DMS153 (cell line): ENCODE measurements around the gene SKA3.

ENCODE experiments used
- DNase-seq: peaks from one replicate; lab custom pipeline; 2025; lab: John Stamatoyannopoulos, UW

The SKA3 gene

DNA sequence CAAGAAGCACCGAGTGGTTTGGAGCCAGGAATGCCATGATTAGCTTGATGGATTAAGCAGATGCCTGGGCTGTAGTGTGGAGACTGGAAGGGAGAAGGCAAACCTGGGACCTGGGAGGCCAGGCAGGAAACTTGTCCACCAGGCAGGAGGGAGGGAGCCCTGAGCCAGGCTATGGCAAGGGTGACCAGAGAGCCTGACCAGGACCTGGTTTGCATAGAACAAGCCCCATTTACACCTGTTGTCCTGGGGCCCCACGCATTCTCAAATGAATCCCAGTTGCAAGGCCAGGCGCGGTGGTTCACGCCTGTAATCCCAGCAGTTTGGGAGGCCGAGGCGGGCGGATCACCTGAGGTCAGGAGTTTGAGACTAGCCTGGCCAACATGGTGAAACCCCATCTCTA, 64.8 kb downstream of the SKA3 start:
- no peak for DNase-seq

DNA sequence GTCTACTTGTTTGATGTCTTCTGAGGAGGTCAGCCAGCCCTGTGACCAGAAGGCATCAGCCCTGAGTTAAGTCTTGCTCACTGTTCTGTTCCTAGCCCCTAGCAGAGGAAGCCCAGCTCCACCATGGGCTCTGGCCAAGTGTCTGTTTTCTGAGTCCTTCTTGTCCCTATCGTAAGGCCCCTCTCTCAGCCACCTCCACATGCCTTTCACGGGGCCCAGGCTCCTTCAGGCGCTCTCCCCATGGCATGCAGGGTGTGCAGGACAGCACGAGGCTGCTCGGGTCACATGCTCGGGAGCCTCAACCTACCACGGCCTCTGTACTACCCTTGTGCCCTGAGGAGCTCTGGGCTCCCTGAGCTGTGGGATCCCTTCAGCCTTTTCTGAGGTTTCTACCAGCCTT, 67.2 kb downstream of the SKA3 start:
- DNase-seq = no peak

DNA sequence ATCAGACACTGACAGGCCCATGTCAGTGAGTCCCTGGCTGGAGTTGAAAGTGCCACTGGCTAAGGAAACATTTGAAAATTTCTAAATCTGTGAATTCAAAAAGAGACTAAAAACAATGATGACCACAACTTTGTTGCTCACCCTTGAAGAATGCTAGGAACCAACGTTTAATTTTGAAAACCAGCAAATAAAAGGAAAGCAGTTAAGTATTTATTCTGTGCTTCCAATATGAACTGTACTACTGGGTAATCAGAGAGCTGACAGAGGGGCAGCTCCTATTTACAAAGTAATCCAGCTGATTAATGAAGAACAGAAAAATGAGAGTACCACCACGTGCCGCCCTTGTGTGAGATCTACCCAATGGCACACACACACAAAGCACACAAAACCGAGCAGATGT, 70.3 kb downstream of the SKA3 start:
- DNase-seq = no peak

DNA sequence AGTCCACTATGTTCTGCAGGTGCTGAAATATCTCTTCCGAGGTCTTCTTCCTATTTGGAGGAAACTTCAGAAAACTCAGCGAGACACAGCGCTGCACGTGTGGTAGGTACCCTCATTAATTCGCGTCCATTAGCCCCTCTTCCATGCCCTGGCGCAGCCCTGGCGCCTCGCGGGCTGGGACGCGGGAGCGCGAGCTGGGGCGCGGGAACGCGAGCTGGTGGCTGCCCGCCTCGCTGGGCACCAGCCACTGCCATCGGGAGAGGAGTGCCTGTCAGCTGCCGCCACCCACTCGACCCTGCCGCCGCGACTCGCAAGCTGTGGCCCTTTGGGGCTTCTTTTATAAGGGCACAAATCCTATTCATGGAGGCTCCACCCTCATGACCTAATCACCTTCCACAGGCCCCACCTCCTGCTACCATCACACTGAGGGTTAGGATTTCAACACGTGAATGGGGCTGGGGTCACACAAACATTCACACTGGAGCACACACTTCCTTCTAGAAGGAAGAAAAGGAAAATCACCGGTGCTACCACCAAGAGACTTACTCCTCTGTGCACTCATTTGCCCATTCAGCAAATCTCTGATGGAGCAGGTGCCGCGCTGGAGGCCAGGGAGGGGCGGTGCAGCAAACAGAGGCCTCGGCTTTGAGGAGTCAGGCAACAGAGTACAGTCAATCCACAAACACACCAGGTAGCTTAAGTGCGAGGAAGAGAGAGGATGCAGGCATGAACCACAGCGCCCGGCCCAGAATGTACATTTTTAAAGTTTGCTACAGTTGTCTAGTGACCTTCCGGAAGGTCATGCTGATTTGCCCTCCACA, 71.9 kb downstream of the SKA3 start:
- DNase-seq = no peak
